Neuron (in vitro differentiated cells): ENCODE measurements around the gene ZNF664.

Experiments
- H2AFZ ChIP-seq: one replicate; pipeline ENCODE4 v1.6.1; 2013; ENCODE audit warnings: low read depth, mild to moderate bottlenecking, inconsistent platforms, low read length, moderate library complexity
- H3K27me3 ChIP-seq: one replicate; pipeline ENCODE4 v1.6.1; 2013; ENCODE audit warnings: low read length; ENCODE audit not compliant: insufficient read depth
- H3K36me3 ChIP-seq: one replicate; pipeline ENCODE4 v1.6.1; 2013; ENCODE audit warnings: low read length; ENCODE audit not compliant: insufficient read depth
- H3K4me1 ChIP-seq: one replicate; pipeline ENCODE4 v1.6.1; 2013; ENCODE audit warnings: low read length; ENCODE audit not compliant: insufficient read depth
- H3K4me3 ChIP-seq: 2 replicates; pipeline ENCODE4 v1.5.1; 2013; ENCODE audit warnings: mild to moderate bottlenecking, low read length, moderate library complexity
- H3K9me3 ChIP-seq: one replicate; pipeline ENCODE4 v1.6.1; 2013; ENCODE audit warnings: low read length

The ZNF664 gene

DNA sequence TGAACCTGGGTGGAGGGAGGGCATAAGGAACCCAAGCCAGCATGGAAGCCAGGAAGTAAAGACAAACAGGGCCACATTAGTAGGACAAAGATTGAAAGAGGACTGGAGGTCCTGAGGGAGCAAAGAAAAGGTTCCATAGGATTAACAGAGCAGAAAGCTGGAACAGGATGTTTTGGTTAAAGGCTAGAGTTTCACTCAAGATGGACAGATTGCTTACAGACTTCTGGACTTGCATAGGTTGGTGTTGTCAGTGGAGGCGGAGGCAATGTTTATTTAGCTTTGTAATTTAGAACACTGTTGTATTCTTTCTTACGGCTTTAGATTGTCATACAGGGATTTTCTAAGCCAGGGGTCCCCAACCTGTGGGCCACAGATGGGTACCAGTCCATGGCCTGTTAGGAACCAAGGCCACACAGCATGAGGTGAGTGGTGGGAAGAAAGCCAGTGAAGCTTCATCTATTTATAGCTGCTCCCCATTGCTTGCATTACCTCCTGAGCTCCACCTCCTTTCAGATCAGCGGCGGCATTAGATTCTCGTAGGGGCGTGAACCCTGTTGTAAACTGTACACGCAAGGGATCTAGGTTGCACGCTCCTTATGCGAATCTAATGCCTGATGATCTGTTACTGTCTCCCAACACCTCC is 31.3 kb downstream of the ZNF664 start:
- Histone ChIP-seq H3K4me3 (no peak overlapping the region), H3K27me3 (no peaks in the 10 kb centered on the region), H3K36me3 (peaks cover 45% of the 10 kb centered on the region)

DNA sequence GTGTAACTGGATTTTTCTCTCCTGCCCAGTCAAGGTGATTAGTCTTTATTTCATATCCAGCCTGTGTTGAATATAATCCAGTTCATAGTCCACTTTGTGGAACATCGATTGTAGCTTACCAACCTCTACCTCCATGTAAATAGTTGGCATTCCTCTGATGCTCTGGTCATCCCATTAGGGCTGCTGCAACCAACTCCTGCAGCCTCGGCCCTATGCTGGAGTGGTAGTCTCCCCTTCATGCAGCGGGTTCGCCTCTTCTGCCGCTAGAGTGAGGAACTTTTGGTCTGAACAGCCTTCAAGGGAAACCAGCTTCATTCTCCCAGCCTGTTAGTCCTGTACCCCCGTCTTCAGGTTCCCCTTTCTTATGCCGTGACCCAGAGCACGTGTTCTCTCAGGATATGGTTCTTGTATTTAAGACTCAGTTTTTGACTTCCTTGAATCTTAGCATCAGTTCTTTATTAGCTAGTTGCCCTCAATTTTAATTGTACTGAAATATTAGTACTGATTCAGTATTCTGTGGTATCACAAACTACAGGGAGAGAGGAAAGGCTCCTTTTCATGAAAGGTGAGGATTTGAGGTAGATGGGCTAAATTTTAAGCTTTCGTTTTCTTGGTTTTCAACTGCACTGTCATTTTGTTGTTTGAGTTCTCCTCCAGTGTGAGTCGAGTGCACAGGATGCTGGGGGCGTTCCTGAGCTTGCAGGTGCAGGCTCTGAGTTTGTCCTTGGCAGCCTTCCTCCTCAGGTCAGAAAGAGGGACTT is 33.2 kb downstream of the ZNF664 start:
- peaks cover 44% of the 10 kb centered on the region for H3K36me3 ChIP-seq
- H3K4me1 ChIP-seq, result peaks cover 36% of the 10 kb centered on the region
- no peaks in the 10 kb centered on the region for H3K9me3 ChIP-seq
- no peaks in the 10 kb centered on the region for H3K27me3 ChIP-seq
- no peak overlapping the region for H3K4me3 ChIP-seq
- no peak overlapping the region for H2AFZ ChIP-seq

More for the DNA sequence above, 31.3 kb downstream of the ZNF664 start:
- Histone ChIP-seq H3K4me1 (peaks cover 40% of the 10 kb centered on the region), H3K9me3 (no peaks in the 10 kb centered on the region), H2AFZ (no peak overlapping the region)

DNA sequence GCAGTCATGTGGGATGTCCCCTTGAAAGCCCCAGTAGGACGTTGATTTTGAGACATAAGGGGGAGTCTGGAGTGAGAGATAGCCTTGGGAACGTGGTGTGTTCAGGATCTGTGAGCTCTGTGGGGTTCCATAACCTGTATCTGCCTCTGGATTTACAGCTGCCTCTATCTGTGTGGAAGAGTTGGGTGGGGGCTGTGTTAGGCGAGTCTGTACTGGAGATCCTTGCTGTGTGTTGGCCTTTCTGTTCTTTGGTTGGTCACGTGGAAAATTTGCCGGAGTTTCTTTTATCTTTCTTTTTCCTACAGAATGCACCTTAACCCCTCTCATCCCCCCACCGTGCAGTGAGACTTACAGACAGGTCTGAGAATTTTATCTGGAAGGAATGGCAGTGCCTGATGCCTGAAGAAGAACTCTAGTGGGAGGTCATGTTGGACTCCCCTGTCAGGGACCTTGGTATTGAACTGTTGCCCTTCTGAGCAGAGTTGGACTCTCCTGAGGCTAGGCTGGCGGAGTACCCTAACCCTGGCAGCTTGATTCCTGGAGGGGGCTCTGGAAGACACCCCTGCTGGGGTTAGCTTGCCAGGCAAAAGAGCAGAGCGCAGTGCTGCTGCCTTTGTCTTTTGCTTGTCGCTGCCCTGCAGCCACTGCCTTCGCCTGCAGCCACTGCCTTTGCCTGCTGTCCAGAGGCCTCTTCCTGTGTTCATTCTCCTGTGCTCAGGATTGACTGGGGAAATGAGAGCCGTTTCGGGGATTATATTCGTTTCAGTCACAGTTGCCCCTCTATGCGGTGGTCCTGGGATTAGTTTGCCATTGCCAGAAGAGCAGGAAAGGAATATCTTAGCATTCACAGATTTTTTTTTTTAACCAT is 34.1 kb downstream of the ZNF664 start:
- Histone ChIP-seq H3K27me3 (no peaks in the 10 kb centered on the region), H3K36me3 (peaks cover 45% of the 10 kb centered on the region)

DNA sequence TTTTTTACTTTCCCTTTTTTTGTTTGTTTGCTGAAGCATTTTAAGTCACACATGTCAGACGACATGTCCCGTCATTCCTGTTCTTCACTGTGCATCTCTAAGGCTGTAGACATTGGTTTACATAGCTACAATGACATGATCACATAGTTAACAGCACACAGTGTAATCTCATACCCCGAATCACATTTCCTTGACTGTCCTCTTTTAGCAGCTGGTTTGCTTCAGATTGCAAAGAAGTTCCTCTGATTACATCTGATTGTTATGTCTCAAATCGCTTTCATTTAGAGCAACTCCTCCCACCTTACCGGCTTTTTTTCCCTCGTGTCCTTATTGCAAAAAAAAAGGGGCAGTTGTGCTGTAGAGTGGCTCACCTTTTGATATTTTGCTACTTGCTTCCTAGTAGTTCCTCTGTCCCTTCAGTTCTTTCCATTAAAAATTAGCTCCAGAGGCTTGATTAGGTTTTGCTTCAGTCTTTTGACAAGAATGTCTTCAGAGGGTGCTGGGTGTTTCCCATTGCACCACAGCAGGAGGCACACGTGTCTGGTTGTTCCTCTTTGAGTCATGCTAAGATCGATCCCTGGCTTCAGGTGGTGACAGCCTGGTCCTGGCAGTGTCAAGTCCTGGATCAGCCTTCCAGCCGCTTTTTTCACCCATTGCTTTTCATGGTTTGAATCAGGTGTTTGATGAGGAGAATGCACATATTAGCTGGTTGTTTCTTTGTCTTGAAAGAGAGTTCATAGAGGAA is 35.0 kb downstream of the ZNF664 start:
- H2AFZ ChIP-seq, result no peak overlapping the region
- no peak overlapping the region for H3K4me3 ChIP-seq
- H3K36me3 ChIP-seq, result peaks cover 46% of the 10 kb centered on the region
- H3K4me1 ChIP-seq, result peaks cover 36% of the 10 kb centered on the region
- H3K9me3 ChIP-seq, result no peaks in the 10 kb centered on the region
- no peaks in the 10 kb centered on the region for H3K27me3 ChIP-seq

More for the DNA sequence above, 34.1 kb downstream of the ZNF664 start:
- Histone ChIP-seq H3K9me3 (no peaks in the 10 kb centered on the region), H3K4me3 (no peak overlapping the region), H3K4me1 (peaks cover 36% of the 10 kb centered on the region), H2AFZ (no peak overlapping the region)

DNA sequence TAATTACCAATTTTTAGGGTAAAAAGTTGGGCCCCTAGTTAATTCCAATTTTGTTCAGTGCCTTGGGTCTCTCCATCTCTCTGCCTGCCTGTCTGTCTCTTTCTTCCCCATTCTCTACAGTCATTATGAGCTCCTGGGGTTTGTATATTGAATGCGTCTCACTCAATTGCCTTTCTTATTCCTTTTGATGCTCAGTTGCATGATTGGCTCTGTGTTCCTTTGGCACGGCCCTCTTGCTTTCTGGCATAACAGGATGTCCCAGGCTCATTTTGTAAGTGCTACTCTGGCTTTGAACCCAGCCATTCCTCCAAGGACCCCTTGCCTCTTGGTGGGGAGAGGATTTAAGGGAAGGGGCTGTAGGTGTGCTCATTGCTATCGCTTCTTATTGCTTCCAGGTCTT is 35.6 kb downstream of the ZNF664 start:
- Histone ChIP-seq H2AFZ (no peak overlapping the region), H3K9me3 (no peaks in the 10 kb centered on the region), H3K36me3 (peaks cover 48% of the 10 kb centered on the region), H3K27me3 (no peaks in the 10 kb centered on the region), H3K4me1 (peaks cover 36% of the 10 kb centered on the region), H3K4me3 (no peak overlapping the region)

DNA sequence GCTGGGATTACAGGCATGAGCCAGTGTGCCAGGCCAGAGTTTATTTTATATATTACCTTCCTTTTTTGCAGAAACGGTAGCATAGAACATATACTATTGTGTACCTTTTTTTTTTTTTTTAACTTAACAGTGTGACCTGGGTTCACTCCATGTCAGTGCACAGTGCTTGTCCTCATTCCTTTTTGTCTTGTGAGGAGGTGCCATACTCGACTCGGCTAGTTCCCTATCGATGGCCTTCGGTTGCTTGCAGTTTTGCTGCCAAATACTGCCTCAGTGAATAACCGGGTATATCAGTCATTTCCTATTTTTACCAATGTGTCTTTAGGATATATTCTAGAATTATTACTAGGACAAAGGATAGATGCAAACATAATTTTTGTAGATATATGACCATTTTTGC is 36.8 kb downstream of the ZNF664 start:
- H3K4me3 ChIP-seq, result no peak overlapping the region
- H2AFZ ChIP-seq, result no peak overlapping the region
- H3K36me3 ChIP-seq, result peaks cover 44% of the 10 kb centered on the region
- H3K4me1 ChIP-seq, result peaks cover 36% of the 10 kb centered on the region
- H3K9me3 ChIP-seq, result no peaks in the 10 kb centered on the region
- H3K27me3 ChIP-seq, result no peaks in the 10 kb centered on the region

DNA sequence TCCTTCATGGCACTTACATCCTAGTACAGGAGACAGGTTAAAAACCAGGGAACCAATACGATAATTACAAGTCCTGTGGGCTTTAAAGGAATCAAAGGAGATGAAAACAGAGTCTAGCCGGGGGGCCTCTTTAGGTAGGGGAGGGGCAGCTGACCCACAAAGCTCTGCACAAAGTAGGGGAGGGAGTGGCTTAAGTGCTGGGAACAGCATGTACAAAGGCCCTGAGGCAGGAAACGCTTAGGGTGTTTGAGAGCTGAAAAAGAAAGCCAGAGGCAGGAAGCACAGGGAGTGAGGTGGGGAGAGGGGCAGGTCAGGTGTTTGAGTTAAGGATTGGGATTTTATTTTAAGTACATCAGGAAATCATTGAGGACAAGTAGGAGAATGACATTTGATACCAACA is 37.7 kb downstream of the ZNF664 start:
- Histone ChIP-seq H3K27me3 (no peaks in the 10 kb centered on the region), H3K4me3 (no peak overlapping the region), H3K4me1 (peaks cover 33% of the 10 kb centered on the region), H3K9me3 (no peaks in the 10 kb centered on the region), H3K36me3 (peaks cover 46% of the 10 kb centered on the region), H2AFZ (no peak overlapping the region)

DNA sequence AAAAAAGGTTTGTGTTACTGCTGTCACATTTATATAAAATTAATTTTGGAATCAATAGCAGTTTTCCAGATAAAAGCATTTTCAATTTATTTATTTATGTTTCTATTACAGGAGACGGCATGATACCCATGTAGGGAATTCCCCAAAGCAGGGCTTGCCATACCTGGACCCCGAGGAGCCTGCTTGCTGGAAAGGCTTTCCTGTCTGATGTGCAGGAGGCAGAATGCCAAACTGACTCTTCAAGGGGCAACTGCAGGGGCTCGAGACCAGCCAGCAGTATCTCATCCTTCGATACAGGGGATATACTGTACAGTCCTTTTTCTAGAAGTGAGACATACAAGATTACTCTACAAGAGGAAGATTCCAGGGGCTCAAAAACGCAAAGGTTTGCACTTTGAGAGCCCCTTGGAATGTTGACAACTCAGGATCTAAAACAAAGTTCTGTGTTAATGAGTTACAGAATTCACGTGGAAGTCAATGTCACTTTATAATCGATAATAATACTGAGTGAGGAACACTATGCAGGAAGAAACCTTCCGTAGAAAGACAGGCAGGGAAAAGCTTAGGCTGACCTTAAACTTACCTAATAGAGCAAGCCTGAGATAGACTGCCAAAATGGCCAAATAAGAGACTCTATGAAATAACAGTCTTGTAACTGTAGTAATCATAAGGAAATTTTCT is 38.6 kb downstream of the ZNF664 start:
- no peak overlapping the region for H2AFZ ChIP-seq
- H3K9me3 ChIP-seq, result no peaks in the 10 kb centered on the region
- H3K4me1 ChIP-seq, result peaks cover 25% of the 10 kb centered on the region
- no peaks in the 10 kb centered on the region for H3K27me3 ChIP-seq
- peaks cover 46% of the 10 kb centered on the region for H3K36me3 ChIP-seq
- H3K4me3 ChIP-seq, result no peak overlapping the region

DNA sequence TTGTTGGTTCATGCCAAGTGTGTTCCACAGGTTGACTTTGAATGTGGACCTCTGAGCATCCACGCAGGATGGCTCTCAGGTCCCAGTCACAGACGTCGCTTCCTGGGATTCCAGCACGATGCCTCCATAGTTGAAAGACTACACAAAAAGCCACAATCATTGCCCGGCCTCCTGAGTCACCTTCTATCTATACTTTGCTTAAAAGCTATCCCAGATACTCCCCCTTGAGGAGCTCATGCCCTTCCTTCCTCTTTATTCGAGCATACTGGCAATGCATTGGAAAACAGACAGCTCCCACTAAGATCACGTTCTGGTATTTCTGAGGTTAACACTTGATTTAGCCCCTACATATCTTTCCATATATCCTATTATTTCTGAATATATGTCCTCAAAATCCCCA is 40.1 kb downstream of the ZNF664 start:
- H3K4me3 ChIP-seq, result no peak overlapping the region
- no peaks in the 10 kb centered on the region for H3K27me3 ChIP-seq
- peaks cover 10% of the 10 kb centered on the region for H3K4me1 ChIP-seq
- no peak overlapping the region for H2AFZ ChIP-seq
- peaks cover 46% of the 10 kb centered on the region for H3K36me3 ChIP-seq
- no peaks in the 10 kb centered on the region for H3K9me3 ChIP-seq

DNA sequence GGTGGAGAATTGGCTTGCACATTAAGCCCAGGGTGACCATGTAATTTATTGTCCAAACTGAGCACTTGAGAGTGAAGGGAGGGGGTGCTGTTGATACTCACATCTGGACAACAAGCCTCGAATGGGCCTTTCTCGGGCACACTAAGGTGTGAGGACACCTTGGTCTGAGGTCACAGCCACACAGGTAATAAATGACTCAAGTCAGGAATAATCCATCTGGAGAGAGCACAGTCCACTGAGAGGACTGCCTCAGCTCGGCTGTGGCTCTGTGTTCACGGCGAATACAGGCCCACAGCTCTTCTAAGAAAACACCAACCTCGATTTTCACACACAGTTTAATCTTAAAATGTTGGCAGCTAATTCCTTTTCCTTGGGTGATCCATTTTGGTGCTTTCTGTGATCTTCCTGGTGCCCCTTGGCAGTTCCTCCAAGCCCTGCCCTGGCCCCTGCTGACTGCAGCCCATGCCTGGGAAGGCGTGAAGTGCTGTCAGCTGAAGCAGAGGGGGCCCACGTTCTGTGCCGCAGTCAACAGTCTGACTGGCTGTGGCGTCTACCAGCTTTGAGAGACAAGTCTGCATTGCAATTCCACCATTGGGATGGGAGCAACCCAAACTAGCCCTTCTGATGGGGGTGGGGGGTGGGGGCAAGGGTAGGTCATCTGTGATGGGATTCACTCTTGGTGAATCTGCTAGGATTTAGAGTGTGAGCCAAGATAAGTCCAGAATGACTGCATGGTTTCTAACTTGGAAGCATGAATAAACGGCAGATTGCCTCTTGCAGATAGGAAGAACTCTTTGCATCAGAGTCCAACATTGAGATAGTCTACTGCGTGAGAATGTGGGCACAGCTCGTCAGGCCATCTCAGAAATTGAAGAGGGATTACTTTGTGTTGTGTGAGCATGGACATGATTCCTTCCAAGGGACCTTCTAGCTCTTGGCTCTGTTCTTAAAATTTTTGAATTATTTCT is 42.8 kb downstream of the ZNF664 start:
- Histone ChIP-seq H2AFZ (no peak overlapping the region), H3K4me1 (no peaks in the 10 kb centered on the region), H3K4me3 (no peak overlapping the region), H3K36me3 (peaks cover 41% of the 10 kb centered on the region), H3K9me3 (no peaks in the 10 kb centered on the region), H3K27me3 (no peaks in the 10 kb centered on the region)

DNA sequence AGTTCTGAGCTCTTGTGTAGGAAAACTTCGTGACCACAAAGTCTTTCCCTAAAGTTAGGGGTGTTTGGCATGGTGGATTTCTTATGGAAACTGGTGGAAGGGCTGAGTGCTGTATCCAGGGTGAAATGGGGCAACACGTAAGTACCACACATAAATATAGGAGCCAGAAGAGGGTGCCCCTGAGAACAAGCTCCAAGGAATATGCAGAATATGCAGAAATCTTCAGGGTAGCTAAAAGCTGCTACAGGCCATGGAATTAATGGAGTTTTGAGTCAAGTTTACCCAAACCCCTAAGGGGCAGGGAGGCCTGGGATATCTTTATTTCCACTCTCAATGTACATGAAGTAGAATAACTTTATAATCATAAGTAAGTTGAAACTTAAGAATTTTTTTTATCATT is 44.0 kb downstream of the ZNF664 start:
- Histone ChIP-seq H3K36me3 (peaks cover 28% of the 10 kb centered on the region), H3K4me3 (no peak overlapping the region), H3K9me3 (no peaks in the 10 kb centered on the region), H3K27me3 (no peaks in the 10 kb centered on the region), H3K4me1 (no peaks in the 10 kb centered on the region), H2AFZ (no peak overlapping the region)
